HepG2 (cell line): Measurements from ENCODE around the gene TPPP2. TPM values are rescaled to one million over a fixed set of nuclear protein-coding genes. Genes with fewer than 3 reads are reported as not detected.
A peak's percentile ranks its signal among the peaks of the same experiment; 100 is the strongest.

Source experiments
- EEA1 ChIP-seq: sonication (generic); formaldehyde crosslinking; IDR thresholded peaks from 2 replicates; pipeline ENCODE4 v1.5.1; 2020; ENCODE audit warnings: mild to moderate bottlenecking, missing genetic modification reagents, borderline replicate concordance
- MAFK ChIP-seq, 2 experiments: IDR thresholded peaks in 1 of 2; conservative IDR thresholded peaks in 1 of 2; 2 replicates each; pipeline ENCODE4 v1.6.1; 2011; ENCODE audit warnings: improper control_type of control experiment in 2 of 2, low read length in 2 of 2
- NR2C2 ChIP-seq: sonication (generic); formaldehyde crosslinking; IDR thresholded peaks from 2 replicates; pipeline ENCODE4 v1.4.0; 2020; ENCODE audit warnings: missing genetic modification reagents, mild to moderate bottlenecking, moderate library complexity, borderline replicate concordance
- PITX1 ChIP-seq: sonication (generic); formaldehyde crosslinking; IDR thresholded peaks from 2 replicates; pipeline ENCODE4 v1.5.1; 2020; ENCODE audit warnings: mild to moderate bottlenecking, missing genetic modification reagents
- POLR2A ChIP-seq, 2 experiments: IDR thresholded peaks; 2 replicates each; pipeline ENCODE4 v1.6.1; 2011; ENCODE audit warnings: low read depth in 2 of 2, low read length in 2 of 2, mild to moderate bottlenecking in 1 of 2, moderate library complexity in 1 of 2; ENCODE audit not compliant: insufficient read depth in 1 of 2
- RBAK ChIP-seq: sonication (generic); formaldehyde crosslinking; IDR thresholded peaks from 2 replicates; pipeline ENCODE4 v1.5.1; 2020; ENCODE audit warnings: mild to moderate bottlenecking, missing genetic modification reagents
- SNRNP70 ChIP-seq: fragments of 200-400 bp; formaldehyde crosslinking; IDR thresholded peaks from 2 replicates; pipeline ENCODE4 v1.6.1; 2017; ENCODE audit warnings: mild to moderate bottlenecking, low read depth, low read length, moderate library complexity
- YY1 ChIP-seq: IDR thresholded peaks from 2 replicates; pipeline ENCODE4 v1.6.1; 2011; ENCODE audit warnings: low read length, low read depth, moderate library complexity, mild to moderate bottlenecking; ENCODE audit not compliant: insufficient read depth, insufficient replicate concordance
- ZKSCAN1 ChIP-seq: fragments of 150-350 bp; IDR thresholded peaks from 2 replicates; pipeline ENCODE4 v1.6.1; 2014; ENCODE audit warnings: low read length
- ZKSCAN5 ChIP-seq: sonication (generic); formaldehyde crosslinking; IDR thresholded peaks from 2 replicates; pipeline ENCODE4 v1.5.1; 2020; ENCODE audit warnings: mild to moderate bottlenecking, missing genetic modification reagents
- ZNF232 ChIP-seq: sonication (generic); formaldehyde crosslinking; IDR thresholded peaks from 2 replicates; pipeline ENCODE4 v1.4.0; 2020; ENCODE audit warnings: missing genetic modification reagents, borderline replicate concordance
- ZNF317 ChIP-seq: sonication (generic); formaldehyde crosslinking; IDR thresholded peaks from 2 replicates; pipeline ENCODE4 v1.5.0; 2020; ENCODE audit warnings: mild to moderate bottlenecking, missing genetic modification reagents
- ZNF34 ChIP-seq: sonication (generic); formaldehyde crosslinking; IDR thresholded peaks from 2 replicates; pipeline ENCODE4 v1.4.0; 2020; ENCODE audit warnings: mild to moderate bottlenecking, missing genetic modification reagents, borderline replicate concordance
- polyA plus RNA-seq, 8 experiments: library from polyadenylated mRNA; depleted of rRNA in 3 of 8; stranded (reverse) in 7 of 8; unstranded in 1 of 8; fragments of >200 nt; fragmentation: Illumina TruSeq in 4 of 8; extraction: Trizol in 4 of 8; gene quantifications; 2 replicates each; pipeline versions ENCODE4 v1.2.1 to v1.2.3, GENCODE V29; 2011 to 2016; ENCODE audit warnings: low read depth in 4 of 8, missing spikeins in 1 of 8, mixed read lengths in 1 of 8; ENCODE audit not compliant: insufficient read depth in 1 of 8
- total RNA-seq, 5 experiments: library from RNA; depleted of rRNA; stranded (reverse); fragments of >200 nt; fragmentation: Illumina TruSeq; extraction: Trizol; gene quantifications; 2 replicates each; pipeline ENCODE4 v1.2.3, GENCODE V29; 2016; ENCODE audit warnings: low read depth in 1 of 5
- TF ChIP-seq, protein P1 (sequence below): sonication (generic); formaldehyde crosslinking; IDR thresholded peaks from 2 replicates; pipeline ENCODE4 v1.4.0; 2020; ENCODE audit warnings: low read depth, missing genetic modification reagents
- TF ChIP-seq, protein P2 (sequence below): sonication (generic); formaldehyde crosslinking; IDR thresholded peaks from 2 replicates; pipeline ENCODE4 v1.5.1; 2020; ENCODE audit warnings: missing genetic modification reagents, mild to moderate bottlenecking, borderline replicate concordance
- TF ChIP-seq, protein P3 (sequence below): sonication (generic); formaldehyde crosslinking; IDR thresholded peaks from 2 replicates; pipeline ENCODE4 v1.4.0; 2020; ENCODE audit warnings: missing genetic modification reagents
- TF ChIP-seq, protein P4 (sequence below): sonication (generic); formaldehyde crosslinking; IDR thresholded peaks from 2 replicates; pipeline ENCODE4 v1.5.1; 2020; ENCODE audit warnings: mild to moderate bottlenecking, missing genetic modification reagents, moderate library complexity

TPPP2 gene
- total and polyA plus RNA-seq, 2 of the 13 experiments (the other 11 are each of a cell fraction or from before 2014, with no cell fraction given): 0.58 to 4.2 TPM

DNA sequence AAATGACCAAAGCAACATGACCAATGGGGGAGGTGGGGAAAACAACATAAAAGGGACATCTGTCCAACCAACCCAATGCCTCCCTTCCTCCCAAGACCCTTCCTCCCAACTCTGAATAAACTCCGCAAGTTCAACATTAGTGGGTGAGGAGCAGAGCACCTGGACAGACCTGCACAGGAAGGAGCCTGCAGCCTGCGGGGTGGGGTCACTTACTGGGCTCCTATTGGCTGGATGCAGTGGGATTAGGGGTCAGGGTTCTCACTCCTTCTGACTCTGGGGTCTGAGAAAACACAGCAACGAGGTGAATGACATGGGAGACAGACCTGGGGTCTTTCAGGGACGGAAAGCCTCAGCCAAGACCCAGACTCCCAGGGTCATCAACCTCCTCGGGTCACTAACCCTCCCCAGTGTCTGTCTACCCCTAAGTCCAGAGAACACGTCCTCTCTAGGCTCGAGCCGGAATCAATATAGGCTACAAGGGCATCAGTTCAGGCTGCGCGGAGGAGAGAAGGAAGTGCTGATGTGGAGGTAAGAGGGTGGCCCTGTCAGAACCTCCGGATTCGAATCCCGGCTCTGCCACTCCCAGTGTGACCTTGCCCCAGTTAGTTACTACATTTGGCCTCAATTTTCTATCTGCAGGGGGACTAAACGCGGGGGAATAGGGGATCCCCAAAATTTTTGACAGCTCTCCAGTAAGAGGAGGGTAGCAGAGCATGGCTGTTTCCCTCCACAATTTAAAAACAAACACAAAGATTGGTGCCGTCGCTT lies 6.0 kb upstream of the TPPP2 start (continued):
- TF ChIP-seq, protein P1, sequence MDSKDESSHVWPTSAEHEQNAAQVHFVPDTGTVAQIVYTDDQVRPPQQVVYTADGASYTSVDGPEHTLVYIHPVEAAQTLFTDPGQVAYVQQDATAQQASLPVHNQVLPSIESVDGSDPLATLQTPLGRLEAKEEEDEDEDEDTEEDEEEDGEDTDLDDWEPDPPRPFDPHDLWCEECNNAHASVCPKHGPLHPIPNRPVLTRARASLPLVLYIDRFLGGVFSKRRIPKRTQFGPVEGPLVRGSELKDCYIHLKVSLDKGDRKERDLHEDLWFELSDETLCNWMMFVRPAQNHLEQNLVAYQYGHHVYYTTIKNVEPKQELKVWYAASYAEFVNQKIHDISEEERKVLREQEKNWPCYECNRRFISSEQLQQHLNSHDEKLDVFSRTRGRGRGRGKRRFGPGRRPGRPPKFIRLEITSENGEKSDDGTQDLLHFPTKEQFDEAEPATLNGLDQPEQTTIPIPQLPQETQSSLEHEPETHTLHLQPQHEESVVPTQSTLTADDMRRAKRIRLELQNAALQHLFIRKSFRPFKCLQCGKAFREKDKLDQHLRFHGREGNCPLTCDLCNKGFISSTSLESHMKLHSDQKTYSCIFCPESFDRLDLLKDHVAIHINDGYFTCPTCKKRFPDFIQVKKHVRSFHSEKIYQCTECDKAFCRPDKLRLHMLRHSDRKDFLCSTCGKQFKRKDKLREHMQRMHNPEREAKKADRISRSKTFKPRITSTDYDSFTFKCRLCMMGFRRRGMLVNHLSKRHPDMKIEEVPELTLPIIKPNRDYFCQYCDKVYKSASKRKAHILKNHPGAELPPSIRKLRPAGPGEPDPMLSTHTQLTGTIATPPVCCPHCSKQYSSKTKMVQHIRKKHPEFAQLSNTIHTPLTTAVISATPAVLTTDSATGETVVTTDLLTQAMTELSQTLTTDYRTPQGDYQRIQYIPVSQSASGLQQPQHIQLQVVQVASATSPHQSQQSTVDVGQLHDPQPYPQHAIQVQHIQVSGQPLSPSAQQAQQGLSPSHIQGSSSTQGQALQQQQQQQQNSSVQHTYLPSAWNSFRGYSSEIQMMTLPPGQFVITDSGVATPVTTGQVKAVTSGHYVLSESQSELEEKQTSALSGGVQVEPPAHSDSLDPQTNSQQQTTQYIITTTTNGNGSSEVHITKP (CRISPR knock-in tag): no peak
- TF ChIP-seq ZKSCAN1 (no peak), ZNF34 (CRISPR knock-in tag) (no peak), NR2C2 (CRISPR knock-in tag) (peak; percentile 35; the same call in 1 of the 2 replicates), RBAK (CRISPR knock-in tag) (0 out of 2 replicates have a peak, but pooled peaks have one; percentile 9), EEA1 (CRISPR knock-in tag) (peak; percentile 43; the same call in 1 of the 2 replicates), ZNF317 (0 out of 2 replicates have a peak, but pooled peaks have one; percentile 40), PITX1 (CRISPR knock-in tag) (no peak), YY1 (no peak), SNRNP70 (no peak), MAFK (conservative IDR thresholded peaks at IDR 0.05 in 1 of 2, IDR thresholded peaks at IDR 0.05 in 1 of 2; ENCODE audit: low read length in 2 of 2) (peak; percentile 31 to 33; a peak in 2 of 4 replicates), POLR2A (IDR thresholded peaks at IDR 0.05; ENCODE audit: insufficient read depth in 1 of 2, low read depth in 2 of 2, low read length in 2 of 2) (no peak), ZNF232 (CRISPR knock-in tag) (no peak), ZKSCAN5 (CRISPR knock-in tag) (peak; percentile 87; the same call in 1 of the 2 replicates)
- TF ChIP-seq, protein P2, sequence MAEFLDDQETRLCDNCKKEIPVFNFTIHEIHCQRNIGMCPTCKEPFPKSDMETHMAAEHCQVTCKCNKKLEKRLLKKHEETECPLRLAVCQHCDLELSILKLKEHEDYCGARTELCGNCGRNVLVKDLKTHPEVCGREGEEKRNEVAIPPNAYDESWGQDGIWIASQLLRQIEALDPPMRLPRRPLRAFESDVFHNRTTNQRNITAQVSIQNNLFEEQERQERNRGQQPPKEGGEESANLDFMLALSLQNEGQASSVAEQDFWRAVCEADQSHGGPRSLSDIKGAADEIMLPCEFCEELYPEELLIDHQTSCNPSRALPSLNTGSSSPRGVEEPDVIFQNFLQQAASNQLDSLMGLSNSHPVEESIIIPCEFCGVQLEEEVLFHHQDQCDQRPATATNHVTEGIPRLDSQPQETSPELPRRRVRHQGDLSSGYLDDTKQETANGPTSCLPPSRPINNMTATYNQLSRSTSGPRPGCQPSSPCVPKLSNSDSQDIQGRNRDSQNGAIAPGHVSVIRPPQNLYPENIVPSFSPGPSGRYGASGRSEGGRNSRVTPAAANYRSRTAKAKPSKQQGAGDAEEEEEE (CRISPR knock-in tag): 0 out of 2 replicates have a peak, but pooled peaks have one; percentile 16
- TF ChIP-seq, protein P3, sequence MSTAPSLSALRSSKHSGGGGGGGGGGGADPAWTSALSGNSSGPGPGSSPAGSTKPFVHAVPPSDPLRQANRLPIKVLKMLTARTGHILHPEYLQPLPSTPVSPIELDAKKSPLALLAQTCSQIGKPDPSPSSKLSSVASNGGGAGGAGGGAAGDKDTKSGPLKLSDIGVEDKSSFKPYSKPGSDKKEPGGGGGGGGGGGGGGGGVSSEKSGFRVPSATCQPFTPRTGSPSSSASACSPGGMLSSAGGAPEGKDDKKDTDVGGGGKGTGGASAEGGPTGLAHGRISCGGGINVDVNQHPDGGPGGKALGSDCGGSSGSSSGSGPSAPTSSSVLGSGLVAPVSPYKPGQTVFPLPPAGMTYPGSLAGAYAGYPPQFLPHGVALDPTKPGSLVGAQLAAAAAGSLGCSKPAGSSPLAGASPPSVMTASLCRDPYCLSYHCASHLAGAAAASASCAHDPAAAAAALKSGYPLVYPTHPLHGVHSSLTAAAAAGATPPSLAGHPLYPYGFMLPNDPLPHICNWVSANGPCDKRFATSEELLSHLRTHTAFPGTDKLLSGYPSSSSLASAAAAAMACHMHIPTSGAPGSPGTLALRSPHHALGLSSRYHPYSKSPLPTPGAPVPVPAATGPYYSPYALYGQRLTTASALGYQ (CRISPR knock-in tag): no peak
- TF ChIP-seq, protein P4, sequence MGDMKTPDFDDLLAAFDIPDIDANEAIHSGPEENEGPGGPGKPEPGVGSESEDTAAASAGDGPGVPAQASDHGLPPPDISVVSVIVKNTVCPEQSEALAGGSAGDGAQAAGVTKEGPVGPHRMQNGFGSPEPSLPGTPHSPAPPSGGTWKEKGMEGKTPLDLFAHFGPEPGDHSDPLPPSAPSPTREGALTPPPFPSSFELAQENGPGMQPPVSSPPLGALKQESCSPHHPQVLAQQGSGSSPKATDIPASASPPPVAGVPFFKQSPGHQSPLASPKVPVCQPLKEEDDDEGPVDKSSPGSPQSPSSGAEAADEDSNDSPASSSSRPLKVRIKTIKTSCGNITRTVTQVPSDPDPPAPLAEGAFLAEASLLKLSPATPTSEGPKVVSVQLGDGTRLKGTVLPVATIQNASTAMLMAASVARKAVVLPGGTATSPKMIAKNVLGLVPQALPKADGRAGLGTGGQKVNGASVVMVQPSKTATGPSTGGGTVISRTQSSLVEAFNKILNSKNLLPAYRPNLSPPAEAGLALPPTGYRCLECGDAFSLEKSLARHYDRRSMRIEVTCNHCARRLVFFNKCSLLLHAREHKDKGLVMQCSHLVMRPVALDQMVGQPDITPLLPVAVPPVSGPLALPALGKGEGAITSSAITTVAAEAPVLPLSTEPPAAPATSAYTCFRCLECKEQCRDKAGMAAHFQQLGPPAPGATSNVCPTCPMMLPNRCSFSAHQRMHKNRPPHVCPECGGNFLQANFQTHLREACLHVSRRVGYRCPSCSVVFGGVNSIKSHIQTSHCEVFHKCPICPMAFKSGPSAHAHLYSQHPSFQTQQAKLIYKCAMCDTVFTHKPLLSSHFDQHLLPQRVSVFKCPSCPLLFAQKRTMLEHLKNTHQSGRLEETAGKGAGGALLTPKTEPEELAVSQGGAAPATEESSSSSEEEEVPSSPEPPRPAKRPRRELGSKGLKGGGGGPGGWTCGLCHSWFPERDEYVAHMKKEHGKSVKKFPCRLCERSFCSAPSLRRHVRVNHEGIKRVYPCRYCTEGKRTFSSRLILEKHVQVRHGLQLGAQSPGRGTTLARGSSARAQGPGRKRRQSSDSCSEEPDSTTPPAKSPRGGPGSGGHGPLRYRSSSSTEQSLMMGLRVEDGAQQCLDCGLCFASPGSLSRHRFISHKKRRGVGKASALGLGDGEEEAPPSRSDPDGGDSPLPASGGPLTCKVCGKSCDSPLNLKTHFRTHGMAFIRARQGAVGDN: no peak
